NCI-H1092 treated with DMSO at 0.1 percent for 48 hours (cell line): ENCODE results near the gene KMT2D.

Experiments
- DNase-seq: peaks from one replicate; lab custom pipeline; 2025; lab: John Stamatoyannopoulos, UW

The KMT2D gene

GRCh38 chr12:49033611-49034285 lies 26.8 kb downstream of the KMT2D start:
- DNase-seq, result no peak

GRCh38 chr12:49032679-49033447 lies 27.7 kb downstream of the KMT2D start:
- no peak for DNase-seq

DNA sequence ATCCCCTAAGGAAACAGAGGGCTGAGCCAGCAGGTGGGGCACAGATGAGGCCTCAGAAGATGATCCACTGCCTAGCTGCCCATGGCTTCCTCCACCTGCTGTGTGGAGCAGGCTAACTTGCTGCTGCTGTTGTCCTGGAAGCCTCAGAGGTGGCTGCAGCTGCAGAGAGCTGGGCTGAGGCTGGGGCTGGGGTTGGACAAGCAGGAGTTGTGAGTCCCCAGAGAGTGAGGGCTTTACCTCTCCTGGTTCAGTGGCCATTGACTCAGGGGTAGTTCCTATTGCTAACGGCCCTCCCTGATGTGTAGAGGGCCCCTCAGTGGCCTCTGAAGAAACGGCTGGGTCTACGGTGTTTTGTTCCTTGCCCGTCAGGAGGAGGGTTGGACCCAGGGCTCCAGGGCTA lies 28.3 kb downstream of the KMT2D start:
- no peak for DNase-seq

GRCh38 chr12:49031573-49032161 lies 28.9 kb downstream of the KMT2D start:
- DNase-seq, result no peak

- DNase-seq, result no peak
Observed at GRCh38 chr12:49030714-49031572, 29.7 kb downstream of the KMT2D start.

DNA sequence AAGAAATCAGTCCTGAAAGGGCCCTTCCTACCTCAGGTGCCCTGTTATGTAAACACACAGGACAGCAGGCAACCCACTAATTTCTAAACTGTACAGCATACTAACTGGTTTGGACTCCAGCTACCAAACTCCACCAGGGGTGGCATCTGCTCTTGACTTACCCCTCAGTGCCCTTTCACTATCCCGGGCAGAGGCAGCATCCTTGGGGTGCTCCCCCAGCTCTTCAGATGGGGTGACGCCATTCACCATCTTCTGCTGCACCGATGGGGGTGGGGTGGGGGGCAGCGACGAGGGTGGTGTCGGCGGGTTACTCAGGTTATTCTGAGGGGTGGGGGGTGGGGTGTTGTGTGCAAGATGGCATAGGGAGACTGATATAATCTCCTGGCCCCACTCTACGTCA lies 30.5 kb downstream of the KMT2D start:
- no peak for DNase-seq

GRCh38 chr12:49028666-49029275 lies 31.8 kb downstream of the KMT2D start:
- no peak for DNase-seq

DNA sequence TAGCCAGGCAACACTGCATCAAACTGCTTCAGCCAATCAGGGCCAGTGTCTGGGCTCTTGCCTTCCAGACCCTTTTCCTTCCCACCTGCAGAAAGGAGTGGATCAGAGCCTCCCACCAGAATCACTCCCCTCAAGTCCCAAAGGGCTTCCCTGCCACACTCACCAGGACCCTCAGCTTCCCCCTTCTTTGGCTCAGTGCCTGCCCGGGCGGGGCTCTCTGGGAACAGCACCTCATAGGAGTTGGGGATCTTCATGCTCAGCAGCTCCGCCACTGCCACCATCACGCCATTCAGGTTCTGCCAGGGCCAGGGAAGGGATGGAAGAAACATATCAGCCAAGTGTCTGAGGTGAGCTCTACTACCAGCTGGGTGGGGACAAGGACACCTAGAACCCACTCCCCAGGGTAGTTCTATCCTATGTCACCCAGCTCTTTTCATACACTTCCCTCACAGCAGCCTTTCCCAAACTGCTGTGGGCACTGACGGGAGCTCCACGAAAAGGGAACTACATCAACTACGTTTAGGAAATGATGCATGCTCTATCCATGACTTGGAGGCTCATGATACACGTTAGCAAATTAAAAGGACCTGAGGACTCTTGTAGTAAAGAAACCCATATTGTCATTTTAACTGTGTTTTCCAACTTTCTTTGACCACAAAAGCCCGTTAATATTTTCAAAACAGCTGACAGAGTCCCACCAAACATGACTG lies 32.6 kb downstream of the KMT2D start:
- no peak for DNase-seq

DNA sequence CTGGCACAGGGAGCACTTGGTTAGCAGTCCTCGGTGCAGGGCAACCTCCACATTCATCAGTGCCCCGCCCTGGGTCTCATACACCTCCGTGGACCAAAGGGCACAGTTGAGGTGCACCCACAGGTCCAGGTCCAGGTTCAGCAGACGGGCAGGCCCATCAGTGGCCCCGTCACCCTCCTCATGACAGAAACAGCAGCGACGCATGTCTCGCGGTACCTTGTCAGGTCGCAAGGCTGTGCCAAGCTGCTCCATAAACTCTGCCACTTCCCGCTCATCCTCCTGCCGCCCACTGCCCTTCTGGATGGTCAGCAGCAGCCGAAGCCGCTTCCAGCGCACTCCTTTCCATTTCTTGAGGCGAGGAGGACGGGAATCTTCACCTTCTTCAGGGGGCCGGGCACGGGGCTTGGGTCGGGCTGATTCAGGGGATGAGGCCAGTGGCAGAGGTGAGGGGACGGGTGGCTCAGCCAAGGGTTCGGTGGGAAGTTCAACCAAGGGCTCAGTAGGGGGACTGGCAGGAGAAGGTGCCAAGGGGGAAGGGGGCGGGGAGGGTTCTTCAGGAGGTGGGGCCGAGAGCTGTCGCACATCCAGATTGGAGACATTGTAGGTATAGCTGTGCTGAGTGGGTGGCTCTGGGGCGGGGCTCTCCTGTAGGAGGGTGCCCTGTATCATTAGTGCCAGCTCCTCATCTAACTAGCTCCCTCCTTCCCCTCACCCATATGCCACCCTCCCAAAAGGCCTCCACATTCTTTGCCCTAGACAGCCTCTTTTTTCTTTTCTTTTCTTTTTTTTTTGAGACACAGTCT lies 33.7 kb downstream of the KMT2D start:
- no peak for DNase-seq

GRCh38 chr12:49026101-49026500 lies 34.5 kb downstream of the KMT2D start:
- no peak for DNase-seq

GRCh38 chr12:49025463-49025862 lies 35.1 kb downstream of the KMT2D start:
- no peak for DNase-seq

GRCh38 chr12:49024543-49024942 lies 36.1 kb downstream of the KMT2D start:
- no peak for DNase-seq

GRCh38 chr12:49023812-49024211 lies 36.8 kb downstream of the KMT2D start:
- DNase-seq, result no peak

- no peak for DNase-seq
Observed at GRCh38 chr12:49022558-49023178, 37.9 kb downstream of the KMT2D start.

DNA sequence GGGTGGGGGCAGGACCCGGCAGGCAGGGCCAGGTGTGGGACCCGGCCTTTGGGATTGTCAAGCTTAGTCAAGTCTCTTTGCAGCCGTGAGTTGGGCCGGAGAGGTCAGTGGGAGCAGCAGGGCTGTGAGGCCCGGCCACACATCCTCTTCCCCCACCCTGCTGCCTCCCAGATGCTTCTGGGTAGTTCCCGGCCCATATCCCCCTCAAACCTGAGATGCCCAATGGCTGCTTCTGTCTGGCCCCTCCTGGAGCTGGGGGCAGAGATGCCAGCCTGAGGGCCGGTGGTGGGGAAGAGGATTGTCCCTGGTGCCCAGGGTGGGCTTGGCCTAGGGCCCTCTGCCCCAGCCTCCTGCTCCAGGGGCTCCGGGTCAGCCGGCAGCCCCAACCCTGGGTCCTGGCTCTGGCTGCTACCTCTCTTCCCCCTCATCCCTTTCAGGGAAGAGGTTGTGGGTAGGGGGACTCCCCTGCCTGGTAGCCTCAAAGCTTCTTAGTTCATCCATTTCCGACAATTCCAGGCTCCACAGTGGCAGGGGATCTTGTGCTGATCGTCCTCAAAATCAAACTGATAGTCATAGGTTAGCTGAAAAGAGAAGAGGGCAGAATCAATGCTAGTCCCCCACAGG lies 39.2 kb downstream of the KMT2D start:
- DNase-seq, result no peak

DNA sequence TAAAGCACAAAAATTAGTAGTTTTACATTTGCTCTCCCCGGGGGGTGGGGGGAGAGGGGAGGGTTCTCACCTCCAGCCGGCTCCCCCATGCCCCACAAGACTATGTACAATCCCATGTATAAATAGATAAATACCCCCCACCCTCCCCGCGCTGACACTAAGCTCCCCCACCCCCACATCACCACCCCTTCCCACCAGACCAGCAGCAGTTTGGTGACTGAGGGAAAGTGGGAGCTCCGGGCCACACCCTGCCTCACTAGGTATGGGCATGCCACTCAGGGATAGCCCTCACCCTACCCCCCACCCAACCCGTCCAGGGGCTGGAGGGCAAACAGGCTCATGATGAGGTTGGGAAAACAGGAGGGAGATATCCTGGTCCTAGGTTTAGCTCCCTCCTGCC lies 40.2 kb downstream of the KMT2D start:
- no peak for DNase-seq

GRCh38 chr12:49019443-49020324 lies 40.9 kb downstream of the KMT2D start:
- DNase-seq, result no peak

DNA sequence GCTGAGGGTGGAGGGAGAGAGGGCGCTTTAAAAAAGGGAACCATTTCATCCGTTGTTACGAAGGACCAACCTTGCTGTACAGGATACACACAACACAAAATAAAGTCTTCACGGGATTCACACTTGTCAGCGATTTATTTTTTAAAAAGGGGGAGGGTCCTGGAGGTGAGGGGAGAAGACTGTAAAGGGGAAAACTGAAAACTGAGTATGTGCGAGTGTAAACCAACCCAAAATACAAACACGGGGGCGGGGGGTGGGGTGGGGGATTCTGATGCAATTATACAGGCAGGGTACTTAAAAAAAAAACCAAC lies 41.5 kb downstream of the KMT2D start:
- no peak for DNase-seq
